CD4-positive, alpha-beta T cell treated with Interleukin-6 for 4 hours (primary cell): ENCODE measurements around the gene THY1.
"Not testable (repeated sequence)": the region's sequence is repeated elsewhere in the genome, so short reads cannot be mapped to it uniquely, and the experiment has no call there.

Source experiments
- DNase-seq: peaks from one replicate; pipeline ENCODE4 v3.0.0-alpha.2; 2020; ENCODE audit warnings: mixed read lengths

THY1 gene

GRCh38 chr11:119416606-119417580 lies 6.1 kb downstream of the THY1 start:
- no peak for DNase-seq

- DNase-seq: no peak
Measured at GRCh38 chr11:119415966-119416365, 7.0 kb downstream of the THY1 start.

- no peak for DNase-seq
Measured at GRCh38 chr11:119415517-119415916, 7.5 kb downstream of the THY1 start.

- DNase-seq: no peak
Measured at GRCh38 chr11:119414734-119415133, 8.2 kb downstream of the THY1 start.

GRCh38 chr11:119414321-119414720 lies 8.7 kb downstream of the THY1 start:
- DNase-seq: no peak

GRCh38 chr11:119412072-119412471 lies 10.9 kb downstream of the THY1 start:
- no peak for DNase-seq

- no peak for DNase-seq
Measured at GRCh38 chr11:119410501-119410900, 12.5 kb downstream of the THY1 start.

GRCh38 chr11:119409731-119410130 lies 13.2 kb downstream of the THY1 start:
- DNase-seq: no peak

- DNase-seq: no peak
Measured at GRCh38 chr11:119406005-119406404, 17.0 kb downstream of the THY1 start.

- not testable (repeated sequence) for DNase-seq
Measured at GRCh38 chr11:119405448-119405847, 17.5 kb downstream of the THY1 start.

GRCh38 chr11:119404872-119405271 lies 18.1 kb downstream of the THY1 start:
- no peak for DNase-seq

GRCh38 chr11:119403021-119403420 lies 20.0 kb downstream of the THY1 start:
- DNase-seq: no peak

GRCh38 chr11:119402470-119402869 lies 20.5 kb downstream of the THY1 start:
- no peak for DNase-seq

GRCh38 chr11:119400860-119401259 lies 22.1 kb downstream of the THY1 start:
- no peak for DNase-seq

- no peak for DNase-seq
Measured at GRCh38 chr11:119397740-119398139, 25.2 kb downstream of the THY1 start.

GRCh38 chr11:119396835-119397234 lies 26.1 kb downstream of the THY1 start:
- DNase-seq: no peak

- DNase-seq: no peak
Measured at GRCh38 chr11:119391275-119391674, 31.7 kb downstream of the THY1 start.

- DNase-seq: no peak
Measured at GRCh38 chr11:119389611-119390254, 33.2 kb downstream of the THY1 start.

GRCh38 chr11:119388103-119388502 lies 34.9 kb downstream of the THY1 start:
- no peak for DNase-seq

- no peak for DNase-seq
Measured at GRCh38 chr11:119384332-119384731, 38.6 kb downstream of the THY1 start.

- not testable (repeated sequence) for DNase-seq
Measured at GRCh38 chr11:119382513-119382912, 40.5 kb downstream of the THY1 start.

- no peak for DNase-seq
Measured at GRCh38 chr11:119382101-119382500, 40.9 kb downstream of the THY1 start.

GRCh38 chr11:119381181-119381988 lies 41.6 kb downstream of the THY1 start, which contains the start of gene USP2:
Gene USP2 (minus strand): TSS chr11:119381690. CDS start chr11:119373480, 8,210 bp downstream.
- peak; percentile 97 for DNase-seq
